H1 (cell line): ENCODE measurements around the gene TMPRSS15. TPM values are rescaled to one million over a fixed set of nuclear protein-coding genes. Genes with fewer than 3 reads are reported as not detected.

ENCODE experiments used
- CTCF ChIA-PET: fragments of 300-600 bp; sonication (Branson Sonifier 250); formaldehyde crosslinking; loops from one replicate; lab custom pipeline; 2021; ENCODE audit not compliant: partially characterized antibody; lab: Charles Lee
- POLR2A ChIA-PET: fragments of 300-600 bp; sonication (Branson Sonifier 250); formaldehyde crosslinking; loops from one replicate; lab custom pipeline; 2021; ENCODE audit warnings: inconsistent platforms; ENCODE audit not compliant: partially characterized antibody; lab: Charles Lee
- DNase-seq, 2 experiments: peaks; one replicate each; pipeline versions ENCODE4 v3.0.0 to v3.0.0-alpha.2; 2010 to 2022; ENCODE audit warnings: low spot score in 2 of 2, low read depth in 1 of 2, mixed read lengths in 1 of 2
- FAIRE-seq: peaks from 2 replicates; lab custom pipeline; 2011; peaks lifted over from hg19 to GRCh38; lab: Jason Lieb, UNC
- H2AFZ ChIP-seq: 2 replicates; pipeline ENCODE4 v1.8.1; 2012; ENCODE audit warnings: low read length, inconsistent platforms
- H2AK5ac ChIP-seq: 2 replicates; pipeline ENCODE4 v1.6.1; 2013; ENCODE audit warnings: low read depth, low read length
- H2BK120ac ChIP-seq: replicated peaks from 2 replicates; pipeline ENCODE3; 2013; ENCODE audit warnings: low read depth, low read length, inconsistent platforms
- H2BK12ac ChIP-seq: 2 replicates; pipeline ENCODE4 v1.6.1; 2013; ENCODE audit warnings: low read depth, low read length
- H2BK15ac ChIP-seq: 2 replicates; pipeline ENCODE4 v1.6.1; 2013; ENCODE audit warnings: low read length
- H2BK20ac ChIP-seq: 2 replicates; pipeline ENCODE4 v1.6.1; 2013; ENCODE audit warnings: low read length
- H2BK5ac ChIP-seq: 2 replicates; pipeline ENCODE4 v1.6.1; 2013; ENCODE audit warnings: low read depth, low read length
- H3K14ac ChIP-seq: 2 replicates; pipeline ENCODE4 v1.6.1; 2013; ENCODE audit warnings: inconsistent platforms; ENCODE audit not compliant: insufficient read length
- H3K18ac ChIP-seq: 2 replicates; pipeline ENCODE4 v1.6.1; 2013; ENCODE audit warnings: low read length; ENCODE audit errors: extremely low read depth
- H3K23ac ChIP-seq: 2 replicates; pipeline ENCODE4 v1.6.1; 2013; ENCODE audit warnings: inconsistent platforms; ENCODE audit not compliant: insufficient read length
- H3K23me2 ChIP-seq: 2 replicates; pipeline ENCODE4 v1.6.1; 2013; ENCODE audit warnings: low read depth, low read length
- H3K27ac ChIP-seq: 2 replicates; pipeline ENCODE4 v1.6.1; 2011; ENCODE audit warnings: low read depth, low read length, inconsistent platforms
- H3K27me3 ChIP-seq, 4 experiments: replicated peaks in 1 of 4; 1 replicate in 1 of 4; 2 replicates in 3 of 4; pipeline versions ENCODE4 v1.6.1 to v1.8.1; 2011 to 2013; ENCODE audit warnings: low read length in 3 of 4, mild to moderate bottlenecking in 3 of 4, inconsistent platforms in 2 of 4, mixed read lengths in 2 of 4, moderate library complexity in 1 of 4; ENCODE audit not compliant: control insufficient read depth in 3 of 4, insufficient read depth in 3 of 4; ENCODE audit errors: extremely low read depth in 1 of 4
- H3K36me3 ChIP-seq, 4 experiments: 2 replicates each; pipeline versions ENCODE4 v1.6.1 to v1.8.1; 2011 to 2013; ENCODE audit warnings: mild to moderate bottlenecking in 4 of 4, low read length in 3 of 4, moderate library complexity in 2 of 4, control low read depth in 1 of 4, inconsistent platforms in 1 of 4; ENCODE audit not compliant: insufficient read depth in 4 of 4, control insufficient read depth in 2 of 4
- H3K4ac ChIP-seq: replicated peaks from 2 replicates; pipeline ENCODE3; 2013; ENCODE audit warnings: low read length, low read depth, mixed read lengths, inconsistent platforms; ENCODE audit not compliant: insufficient read length
- H3K4me1 ChIP-seq, 4 experiments: replicated peaks in 1 of 4; 1 replicate in 1 of 4; 2 replicates in 3 of 4; pipeline versions ENCODE4 v1.6.1 to v1.8.1; 2011 to 2013; ENCODE audit warnings: low read length in 3 of 4, inconsistent platforms in 2 of 4, mixed read lengths in 1 of 4; ENCODE audit not compliant: insufficient read depth in 4 of 4, control insufficient read depth in 3 of 4
- H3K4me2 ChIP-seq, 2 experiments: 2 replicates each; pipeline versions ENCODE4 v1.6.1 to v1.8.1; 2011 to 2013; ENCODE audit warnings: low read depth in 2 of 2, low read length in 2 of 2, control low read depth in 1 of 2, inconsistent platforms in 1 of 2, mild to moderate bottlenecking in 1 of 2; ENCODE audit not compliant: insufficient read depth in 1 of 2
- H3K4me3 ChIP-seq, 4 experiments: fragments of 200-600, 300-600 bp in 1 of 4; sonication (generic), shearing (Covaris generic), sonication (Bioruptor Twin) in 1 of 4; 2 replicates each; pipeline versions ENCODE4 v1.5.1 to v1.8.1; 2011 to 2016; ENCODE audit warnings: low read length in 4 of 4, low read depth in 3 of 4, control low read depth in 2 of 4, inconsistent platforms in 2 of 4, mild to moderate bottlenecking in 2 of 4, mixed read lengths in 1 of 4, moderate library complexity in 1 of 4; ENCODE audit not compliant: insufficient read depth in 2 of 4; ENCODE audit errors: extremely low read depth in 1 of 4
- H3K56ac ChIP-seq: replicated peaks from 2 replicates; pipeline ENCODE3; 2013; ENCODE audit warnings: low read depth, mild to moderate bottlenecking, mixed read lengths, low read length, inconsistent platforms; ENCODE audit not compliant: insufficient read length
- H3K79me1 ChIP-seq: 2 replicates; pipeline ENCODE4 v1.6.1; 2013; ENCODE audit warnings: low read depth, low read length, control low read depth
- H3K79me2 ChIP-seq, 2 experiments: 2 replicates each; pipeline versions ENCODE4 v1.6.1 to v1.8.1; 2012 to 2013; ENCODE audit warnings: low read length in 2 of 2, mild to moderate bottlenecking in 2 of 2, inconsistent platforms in 1 of 2; ENCODE audit not compliant: insufficient read depth in 2 of 2, control insufficient read depth in 1 of 2
- H3K9ac ChIP-seq, 4 experiments: replicated peaks in 1 of 4; 1 replicate in 1 of 4; 2 replicates in 3 of 4; pipeline versions ENCODE4 v1.6.1 to v1.8.1; 2011 to 2013; ENCODE audit warnings: low read depth in 3 of 4, low read length in 3 of 4, control low read depth in 2 of 4, mild to moderate bottlenecking in 2 of 4, moderate library complexity in 2 of 4, inconsistent platforms in 1 of 4; ENCODE audit errors: extremely low read depth in 1 of 4
- H3K9me3 ChIP-seq, 2 experiments: 2 replicates each; pipeline versions ENCODE4 v1.6.1 to v1.8.1; 2012 to 2013; ENCODE audit warnings: mild to moderate bottlenecking in 2 of 2, moderate library complexity in 2 of 2, control low read depth in 1 of 2, inconsistent platforms in 1 of 2, low read depth in 1 of 2, low read length in 1 of 2, mixed read lengths in 1 of 2; ENCODE audit not compliant: insufficient read depth in 2 of 2
- H4K20me1 ChIP-seq, 2 experiments: replicated peaks in 1 of 2; 2 replicates each; pipeline versions ENCODE3 to v1.8.1; 2011 to 2013; ENCODE audit warnings: inconsistent platforms in 2 of 2, low read length in 2 of 2, mild to moderate bottlenecking in 1 of 2; ENCODE audit not compliant: insufficient read depth in 2 of 2, control insufficient read depth in 1 of 2
- H4K5ac ChIP-seq: 2 replicates; pipeline ENCODE4 v1.6.1; 2013; ENCODE audit warnings: low read length, low read depth, mixed read lengths, inconsistent platforms; ENCODE audit not compliant: insufficient read length
- H4K8ac ChIP-seq: 2 replicates; pipeline ENCODE4 v1.8.0; 2013; ENCODE audit warnings: mild to moderate bottlenecking, moderate library complexity, low read length, inconsistent platforms; ENCODE audit not compliant: insufficient read depth; ENCODE audit errors: extremely low read depth
- H4K91ac ChIP-seq: replicated peaks from 2 replicates; pipeline ENCODE3; 2013; ENCODE audit warnings: low read length, mixed read lengths, inconsistent platforms; ENCODE audit not compliant: insufficient read length
- ATF3 ChIP-seq: IDR thresholded peaks from 2 replicates; pipeline ENCODE4 v1.6.1; 2011; ENCODE audit warnings: low read depth, mild to moderate bottlenecking, low read length; ENCODE audit not compliant: insufficient read depth
- BCL11A ChIP-seq, 2 experiments: IDR thresholded peaks; one replicate each; pipeline ENCODE4 v1.6.1; 2011; ENCODE audit warnings: low read depth in 2 of 2, low read length in 2 of 2, mild to moderate bottlenecking in 2 of 2
- JUND ChIP-seq: IDR thresholded peaks from 2 replicates; pipeline ENCODE4 v1.6.1; 2011; ENCODE audit warnings: mild to moderate bottlenecking, improper control_type of control experiment, low read length
- KDM5A ChIP-seq: fragments of 200-600 bp; IDR thresholded peaks from 2 replicates; pipeline ENCODE4 v1.7.1; 2012; ENCODE audit warnings: mild to moderate bottlenecking, low read length, inconsistent platforms, mixed read lengths
- MAX ChIP-seq: IDR thresholded peaks from 2 replicates; pipeline ENCODE4 v1.6.1; 2012; ENCODE audit warnings: inconsistent platforms
- POLR2AphosphoS5 ChIP-seq: IDR thresholded peaks from 2 replicates; pipeline ENCODE4 v1.6.1; 2011; ENCODE audit warnings: low read depth, low read length
- RBBP5 ChIP-seq: IDR thresholded peaks from 2 replicates; pipeline ENCODE4 v1.7.1; 2012; ENCODE audit warnings: low read depth, mild to moderate bottlenecking, inconsistent platforms, low read length, moderate library complexity, borderline replicate concordance
- WGBS, 2 experiments: shearing (Covaris generic) in 1 of 2; methylation state at CpG; one replicate each; pipeline versions ENCODE4 v1.1.6 to v1.1.7; 2013 to 2015; ENCODE audit warnings: low lambda C conversion rate in 2 of 2, mixed read lengths in 2 of 2, inconsistent platforms in 1 of 2, low coverage in 1 of 2, missing lambda C conversion rate in 1 of 2; ENCODE audit not compliant: insufficient replicate concordance in 2 of 2, insufficient coverage in 1 of 2, insufficient read length in 1 of 2; ENCODE audit errors: extremely low coverage in 1 of 2, missing lambda C conversion rate in 1 of 2; 5-methylcytosine and 5-hydroxymethylcytosine counted together
- polyA plus RNA-seq, 7 experiments: library from polyadenylated mRNA; depleted of rRNA in 3 of 7; stranded (reverse) in 5 of 7; unstranded in 2 of 7; fragments of >200 nt in 5 of 7; fragments of 200-250 nt in 2 of 7; gene quantifications; 1 replicate in 5 of 7; 2 replicates in 1 of 7; 4 replicates in 1 of 7; pipeline versions ENCODE4 v1.2.1 to v1.2.3, GENCODE V29; 2011 to 2013; ENCODE audit warnings: missing spikeins in 2 of 7, mixed read lengths in 2 of 7
- total RNA-seq: library from RNA; stranded (reverse); fragmentation: NEBNext Ultra II Directional; extraction: Animal tissue kit (Norgen Biotek cat#: 25700); gene quantifications from 2 replicates; pipeline ENCODE4 v1.2.1, GENCODE V29; 2021

Gene TMPRSS15
- total and polyA plus RNA-seq, 2 of the 8 experiments (the other 6 are each of a cell fraction or from before 2014, with no cell fraction given) = not detected

- no peaks in the 10 kb centered on the region for H3K23me2 ChIP-seq
- H2BK5ac ChIP-seq = no peak overlapping the region
- 88% methylated on average over 5 of the region's 5 CpGs; no CpG with 5 or more reads in 1 of the 2 experiments for WGBS, 2 experiments
- no peaks in the 10 kb centered on the region for H3K4me1 ChIP-seq
- H3K4me2 ChIP-seq = no peak overlapping the region
- H3K36me3 ChIP-seq = no peaks in the 10 kb centered on the region
- FAIRE-seq (no peak), DNase-seq (no peak)
- H2BK20ac ChIP-seq = no peak overlapping the region
- H4K20me1 ChIP-seq = no peaks in the 10 kb centered on the region
- ChIA-PET CTCF (interaction anchor here (1.1 to 1.4 kb wide), 3 partner anchors 24 to 95 kb away, joined by 3 to 4 read pairs (median 3); no protein-coding TSS in a partner anchor), POLR2A (no interaction called here)
- H4K8ac ChIP-seq = no peak overlapping the region
- no peaks in the 10 kb centered on the region for H3K9me3 ChIP-seq
- H3K14ac ChIP-seq = no peak overlapping the region
- H2BK12ac ChIP-seq = no peak overlapping the region
- H3K27ac ChIP-seq = no peak overlapping the region
- H2AK5ac ChIP-seq = no peak overlapping the region
- H3K4me3 ChIP-seq = no peak overlapping the region
- H4K5ac ChIP-seq = no peak overlapping the region
- no peaks in the 10 kb centered on the region for H3K79me1 ChIP-seq
- no peak overlapping the region for H3K23ac ChIP-seq
- no peaks in the 10 kb centered on the region for H3K79me2 ChIP-seq
- no peak overlapping the region for H2BK15ac ChIP-seq
- no peak overlapping the region for H3K18ac ChIP-seq
- H3K9ac ChIP-seq = no peak overlapping the region
- no peaks in the 10 kb centered on the region for H3K27me3 ChIP-seq
- H2AFZ ChIP-seq = no peak overlapping the region
- H3K4ac ChIP-seq = no peak overlapping the region
- no peak overlapping the region for H3K56ac ChIP-seq
- H2BK120ac ChIP-seq = no peak overlapping the region
- H4K91ac ChIP-seq = no peak overlapping the region
- TF ChIP-seq JUND = no peak
- TF ChIP-seq KDM5A = no peak
- TF ChIP-seq MAX = no peak
- TF ChIP-seq POLR2AphosphoS5 = no peak
- TF ChIP-seq BCL11A (IDR thresholded peaks at IDR 0.05; ENCODE audit: low read depth in 2 of 2, low read length in 2 of 2) = no peak
- no peak for TF ChIP-seq ATF3
- no peak for TF ChIP-seq RBBP5
Measured at GRCh38 chr21:18274370-18274769, 129.2 kb downstream of the TMPRSS15 start.
